Heart left ventricle (tissue), 16 donors: ENCODE measurements around the gene PSMD11. TPM values are rescaled to one million over a fixed set of nuclear protein-coding genes. Genes with fewer than 3 reads are reported as not detected.

Experiments
- ATAC-seq, 4 donors: fragments of 200-7000 bp; cut with Tn5 transposase; one replicate each; pipeline ENCODE4 v1.9.1; 2020 to 2022; ENCODE audit warnings: moderate library complexity in 4 of 4, mild to moderate bottlenecking in 3 of 4, moderate number of reproducible peaks in 1 of 4
- DNase-seq, 5 donors: peaks; one replicate each; pipeline ENCODE4 v3.0.0-alpha.2; 2020
- H3K27ac ChIP-seq, 12 donors: fragments of 200-600 bp; sonication (generic) in 4 of 12; one replicate each; pipeline versions ENCODE4 v1.5.0 to v1.8.0; 2016 to 2022; ENCODE audit warnings: mild to moderate bottlenecking in 2 of 12
- H3K27me3 ChIP-seq, 9 donors: fragments of 200-600 bp; sonication (generic) in 2 of 9; one replicate each; pipeline versions ENCODE4 v1.5.1 to v1.8.0; 2016 to 2022; ENCODE audit warnings: mild to moderate bottlenecking in 3 of 9
- H3K36me3 ChIP-seq, 9 donors: fragments of 200-600 bp; sonication (generic) in 2 of 9; one replicate each; pipeline versions ENCODE4 v1.5.0 to v1.8.0; 2018 to 2022; ENCODE audit warnings: mild to moderate bottlenecking in 2 of 9
- H3K4me1 ChIP-seq, 12 donors: fragments of 200-600 bp; sonication (generic) in 4 of 12; one replicate each; pipeline versions ENCODE4 v1.5.0 to v1.8.0; 2016 to 2022; ENCODE audit warnings: mild to moderate bottlenecking in 3 of 12
- H3K4me3 ChIP-seq, 12 donors: fragments of 200-600 bp; sonication (generic) in 4 of 12; one replicate each; pipeline versions ENCODE4 v1.5.0 to v1.8.0; 2017 to 2022; ENCODE audit warnings: mild to moderate bottlenecking in 9 of 12, moderate library complexity in 4 of 12
- H3K9me3 ChIP-seq, 12 donors: fragments of 200-600 bp; sonication (generic) in 4 of 12; one replicate each; pipeline versions ENCODE4 v1.5.0 to v1.8.0; 2016 to 2022; ENCODE audit warnings: mild to moderate bottlenecking in 1 of 12
- CTCF ChIP-seq, 12 donors: fragments of 200-600 bp; sonication (generic) in 4 of 12; IDR thresholded peaks; one replicate each; pipeline versions ENCODE4 v1.5.0 to v1.8.0; 2018 to 2022; ENCODE audit warnings: antibody characterized with exemption in 12 of 12, mild to moderate bottlenecking in 5 of 12
- POLR2A ChIP-seq, 2 donors: fragments of 450-650 bp; IDR thresholded peaks; one replicate each; pipeline ENCODE4 v1.6.1; 2017; ENCODE audit warnings: antibody characterized with exemption in 2 of 2, mild to moderate bottlenecking in 2 of 2, moderate library complexity in 2 of 2
- WGBS, 4 donors: extraction: QIAGEN DNeasy Blood & Tissue Kit in 2 of 4; methylation state at CpG; one replicate each; pipeline versions ENCODE4 v1.1.5 to v1.1.7; 2013 to 2018; 5-methylcytosine and 5-hydroxymethylcytosine counted together
- intact Hi-C, 10 donors: fragments of 100-400 bp; cut with DNase I; formaldehyde crosslinking; loops; one replicate each; pipeline versions ENCODE4 v1.11.1 to v1.14.2; 2022
- polyA plus RNA-seq, 2 donors: library from polyadenylated mRNA; stranded (reverse); fragments of 200-250 nt; gene quantifications; one replicate each; pipeline ENCODE4 v1.2.3, GENCODE V29; 2013
- total RNA-seq, 9 donors: library from RNA; depleted of rRNA in 2 of 9; stranded (reverse); fragments of >200 nt in 2 of 9; fragmentation: NEBNext Ultra II Directional in 3 of 9; extraction: Animal tissue kit (Norgen Biotek cat#: 25700) in 3 of 9; gene quantifications; one replicate each; pipeline versions ENCODE4 v1.1.0 to v1.2.4, GENCODE V29; 2016 to 2023
- donor health status: ischemic (EF 13 %, LVEDD 7.1; RV severe dilation, severe dysfunction).
- donor health status: healthy with polysubstance abuse.
- donor health status: DM: no; HTN: yes; CAD: no.
- donor health status: DM: no; HTN: no; CAD: no.
- donor health status: ischemic (EF 25% LVEDD 6.9; RV normal size, moderate dysfunction).
- donor health status: ischemic (EF 25% LVEDD 5.7; RV mildly dilated, moderate dysfunction).
- donor health status: healthy.
- donor health status: DM: yes; HTN: yes; CAD: no.
- donor health status: ischemic (EF 35%, LVEDD 5.7; RV mildly dilated, moderate dysfunction).
- donor health status: nonischemic (EF 11% LVEDD 7.7; RV severe dilation, severe dysfunction).
- donor health status: DM: yes; HTN: yes; CAD: no.
- donor health status: PGD.
- donor health status: ischemic (EF 29% LVEDD 5.4; RV normal size, mild dysfunction).
- donor health status: nonischemic (EF 23%, LVEDD 6.1; RV moderate dilation, normal function).

PSMD11 gene
- total and polyA plus RNA-seq, 11 donors = 52.7 to 94.8 (median 72.8) TPM

GRCh38 chr17:32479074-32479617 is 34.8 kb downstream of the PSMD11 start:
- TF ChIP-seq POLR2A (IDR thresholded peaks at IDR 0.05) = no peak
- no peak for TF ChIP-seq CTCF (IDR thresholded peaks at IDR 0.05)
- H3K4me1 ChIP-seq = peaks cover 4 to 21% (median 14%) of the 10 kb centered on the region in 12 donors
- intact Hi-C loops = loop anchor here in 1 of 10 donors (5.0 kb wide), 1 partner anchor 273 kb away; no protein-coding TSS in a partner anchor
- H3K27me3 ChIP-seq = no peaks in the 10 kb centered on the region
- DNase-seq = no peak
- WGBS, 4 donors = 64 to 81% (median 66%) methylated on average over 5 of the region's 5 CpGs
- H3K4me3 ChIP-seq = no peak overlapping the region
- no peak overlapping the region for H3K27ac ChIP-seq
- H3K36me3 ChIP-seq = peaks cover 0 to 92% (median 87%) of the 10 kb centered on the region in 9 donors
- peak in 1 of 4 donors; percentile 19 for ATAC-seq
- no peaks in the 10 kb centered on the region for H3K9me3 ChIP-seq

DNA sequence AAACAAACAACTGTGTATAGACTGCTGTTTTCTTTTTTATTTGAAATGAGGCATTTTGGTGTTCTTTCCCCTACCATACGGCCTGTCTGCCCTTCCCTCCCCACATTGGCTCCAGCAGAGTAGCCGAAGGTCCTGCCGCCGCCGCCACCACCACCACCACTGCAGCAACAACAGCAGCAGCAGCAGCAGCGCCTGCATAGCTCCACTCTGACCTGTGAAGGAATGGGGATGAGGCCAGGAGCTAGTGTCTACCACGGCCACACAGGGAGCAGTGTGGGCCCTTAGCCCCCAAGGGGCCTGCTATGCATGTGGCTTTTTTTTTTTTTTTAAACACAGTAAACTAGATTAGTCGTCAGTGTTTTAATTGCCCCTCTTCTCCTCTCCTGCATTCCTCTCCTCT is 36.9 kb downstream of the PSMD11 start:
- TF ChIP-seq CTCF (IDR thresholded peaks at IDR 0.05) (no peak), POLR2A (IDR thresholded peaks at IDR 0.05) (no peak)
- Histone ChIP-seq H3K27me3 (no peaks in the 10 kb centered on the region), H3K4me1 (peaks cover 4 to 37% (median 25%) of the 10 kb centered on the region in 12 donors), H3K27ac (no peak overlapping the region), H3K4me3 (no peak overlapping the region), H3K9me3 (no peaks in the 10 kb centered on the region), H3K36me3 (peaks cover 0 to 72% (median 67%) of the 10 kb centered on the region in 9 donors)
- DNase-seq = no peak
- no peak for ATAC-seq
- WGBS, 4 donors = 78 to 84% (median 83%) methylated on average over 8 of the region's 8 CpGs
- intact Hi-C loops = loop anchor here in 9 of 10 donors (5.0 to 10.0 kb wide), 6 partner anchors 124 to 391 kb away; no protein-coding TSS in a partner anchor

GRCh38 chr17:32482568-32483320 is 38.4 kb downstream of the PSMD11 start:
- H3K36me3 ChIP-seq = peaks cover 0 to 57% (median 52%) of the 10 kb centered on the region in 9 donors
- intact Hi-C loops = loop anchor here in 9 of 10 donors (2.0 to 10.0 kb wide), 7 partner anchors 122 to 390 kb away; no protein-coding TSS in a partner anchor
- H3K9me3 ChIP-seq = no peaks in the 10 kb centered on the region
- TF ChIP-seq POLR2A (IDR thresholded peaks at IDR 0.05) = no peak
- no peak for TF ChIP-seq CTCF (IDR thresholded peaks at IDR 0.05)
- DNase-seq (no peak), ATAC-seq (no peak)
- H3K27ac ChIP-seq = peak overlapping the region in 10 of 12 donors; percentile 30 to 84 (median 70)
- 71 to 75% (median 73%) methylated on average over 11 of the region's 11 CpGs for whole genome bisulfite sequencing, 4 donors
- peaks cover 4 to 45% (median 27%) of the 10 kb centered on the region in 12 donors for H3K4me1 ChIP-seq
- no peak overlapping the region for H3K4me3 ChIP-seq
- no peaks in the 10 kb centered on the region for H3K27me3 ChIP-seq

- WGBS, 4 donors = 8 to 23% (median 15%) methylated on average over 5 to 7 of the region's 7 CpGs
- peak; percentile 67 to 90 (median 78) for ATAC-seq
- H3K4me3 ChIP-seq = peak overlapping the region in 1 of 12 donors; percentile 19
- no peaks in the 10 kb centered on the region for H3K27me3 ChIP-seq
- peak overlapping the region; percentile 23 to 84 (median 68) for H3K27ac ChIP-seq
- H3K4me1 ChIP-seq = peaks cover 4 to 48% (median 27%) of the 10 kb centered on the region in 12 donors
- peak; percentile 80 to 93 (median 83) for DNase-seq
- peaks cover 0 to 49% (median 44%) of the 10 kb centered on the region in 9 donors for H3K36me3 ChIP-seq
- H3K9me3 ChIP-seq = no peaks in the 10 kb centered on the region
- intact Hi-C loops = loop anchor here in 9 of 10 donors (2.0 to 10.0 kb wide), 8 partner anchors 121 to 389 kb away; no protein-coding TSS in a partner anchor
- peak; percentile 40 to 86 (median 68) for TF ChIP-seq CTCF (IDR thresholded peaks at IDR 0.05)
- TF ChIP-seq POLR2A (IDR thresholded peaks at IDR 0.05) = no peak
These were observed 39.2 kb downstream of the PSMD11 start for GRCh38 chr17:32483451-32484019.
